NCI-H2227 (cell line): ENCODE measurements around the gene CIROP.
"Not testable (repeated sequence)": the region's sequence is repeated elsewhere in the genome, so short reads cannot be mapped to it uniquely, and the experiment has no call there.

Experiments used
- DNase-seq: peaks from one replicate; lab custom pipeline; 2025; ENCODE audit not compliant: unreplicated experiment; lab: John Stamatoyannopoulos, UW

The CIROP gene

DNA sequence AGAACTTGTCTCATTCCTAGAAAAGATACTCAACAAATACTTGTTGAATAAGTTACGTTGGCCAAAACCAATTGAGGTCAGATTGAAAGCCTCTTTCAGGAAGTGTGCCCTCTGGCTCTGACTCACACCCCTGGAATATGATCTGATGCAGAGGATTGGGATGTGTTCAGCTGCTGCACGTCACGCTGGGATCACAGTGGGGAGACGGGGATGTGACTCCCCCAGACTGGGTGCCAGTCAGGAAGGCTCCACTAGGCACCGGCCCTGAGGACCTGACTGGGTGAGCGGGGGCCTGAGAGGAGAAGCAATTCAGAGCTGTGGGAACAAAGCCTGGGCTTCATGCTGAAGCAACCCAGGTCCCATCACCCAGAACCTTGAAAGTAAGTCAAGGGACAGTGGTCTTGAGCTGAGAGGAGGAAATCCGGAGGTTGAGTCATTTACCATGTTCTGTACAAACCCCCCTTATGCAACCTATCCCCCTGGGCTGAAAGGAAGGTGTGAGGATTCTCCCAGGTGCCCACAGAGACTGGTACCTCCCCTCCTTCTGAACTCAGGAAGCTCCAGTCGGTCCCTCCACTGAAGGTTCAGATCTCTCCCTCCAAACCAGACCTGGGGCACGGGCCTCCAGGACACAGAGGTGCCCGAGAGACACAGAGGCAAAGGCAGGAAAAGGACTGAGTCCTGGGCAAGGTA, 10.4 kb upstream of the CIROP start:
- no peak for DNase-seq

DNA sequence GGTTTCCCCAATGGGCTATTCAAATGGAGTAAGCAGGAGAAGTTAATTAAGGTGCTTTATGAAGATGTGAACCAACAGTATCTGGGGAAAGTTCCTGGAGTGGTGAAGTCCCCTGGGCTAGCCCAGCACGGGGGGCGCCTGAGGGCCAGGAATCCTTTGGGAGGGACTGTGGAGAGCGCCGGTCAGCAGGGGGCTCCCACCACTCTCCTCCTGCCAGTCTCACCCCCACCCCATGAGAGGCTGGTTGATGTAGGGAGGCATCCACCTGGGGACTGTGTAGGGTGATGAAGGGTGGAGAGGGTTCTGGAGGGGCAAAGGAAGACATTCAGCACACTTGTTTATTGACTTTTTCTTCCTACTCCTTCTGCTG, 9.9 kb upstream of the CIROP start:
- DNase-seq = no peak

DNA sequence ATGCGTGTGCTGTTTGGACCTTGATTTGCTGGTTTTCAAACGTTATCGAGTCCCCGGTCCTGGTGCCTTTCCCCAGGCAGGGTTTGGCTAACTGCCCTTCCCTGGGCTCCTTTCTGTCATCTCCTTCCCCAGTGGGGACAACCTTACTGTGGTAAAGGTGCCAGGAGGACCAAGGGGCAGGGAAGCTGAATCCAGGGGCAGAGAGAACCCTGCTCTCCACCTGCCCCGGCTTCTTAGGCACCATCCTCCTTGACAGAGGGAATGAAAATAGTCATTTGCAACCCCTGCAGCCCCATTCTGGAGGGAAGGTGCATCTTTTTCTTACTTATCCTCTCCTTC, 9.3 kb upstream of the CIROP start:
- DNase-seq = no peak

DNA sequence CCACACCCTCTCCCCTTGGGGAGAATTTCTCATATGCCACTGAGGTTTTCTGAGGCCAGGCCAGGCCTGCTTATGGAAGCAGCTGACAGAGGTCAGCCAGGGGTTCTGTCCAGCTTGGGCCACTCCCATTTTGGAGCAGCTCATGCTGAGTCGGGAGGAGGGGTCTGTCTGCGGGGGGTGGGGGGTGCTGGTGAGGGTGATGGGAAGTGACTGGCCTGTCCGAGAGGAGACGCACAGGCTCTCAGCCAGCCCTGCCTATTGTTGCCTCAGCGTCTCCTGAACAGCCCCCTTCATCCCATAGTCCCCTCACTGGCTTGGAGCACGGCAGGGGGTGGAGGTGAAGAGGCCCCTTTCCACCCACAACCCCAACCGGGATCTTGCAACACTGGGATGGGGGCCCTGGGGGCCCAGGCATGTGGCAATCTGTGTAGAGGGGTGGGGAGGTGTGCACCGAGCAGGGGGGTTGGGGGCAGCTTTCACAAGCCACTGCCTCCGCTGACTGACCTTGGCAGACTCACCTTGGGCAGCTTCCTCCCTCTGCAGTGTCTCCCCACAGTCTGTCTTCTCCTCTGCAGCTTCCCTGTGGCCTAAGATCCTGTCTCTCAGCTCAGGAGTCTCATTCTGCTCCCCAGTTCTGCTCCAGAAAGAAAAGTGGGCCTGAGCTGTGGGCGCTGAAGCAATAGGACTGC, 8.8 kb upstream of the CIROP start:
- DNase-seq = no peak

DNA sequence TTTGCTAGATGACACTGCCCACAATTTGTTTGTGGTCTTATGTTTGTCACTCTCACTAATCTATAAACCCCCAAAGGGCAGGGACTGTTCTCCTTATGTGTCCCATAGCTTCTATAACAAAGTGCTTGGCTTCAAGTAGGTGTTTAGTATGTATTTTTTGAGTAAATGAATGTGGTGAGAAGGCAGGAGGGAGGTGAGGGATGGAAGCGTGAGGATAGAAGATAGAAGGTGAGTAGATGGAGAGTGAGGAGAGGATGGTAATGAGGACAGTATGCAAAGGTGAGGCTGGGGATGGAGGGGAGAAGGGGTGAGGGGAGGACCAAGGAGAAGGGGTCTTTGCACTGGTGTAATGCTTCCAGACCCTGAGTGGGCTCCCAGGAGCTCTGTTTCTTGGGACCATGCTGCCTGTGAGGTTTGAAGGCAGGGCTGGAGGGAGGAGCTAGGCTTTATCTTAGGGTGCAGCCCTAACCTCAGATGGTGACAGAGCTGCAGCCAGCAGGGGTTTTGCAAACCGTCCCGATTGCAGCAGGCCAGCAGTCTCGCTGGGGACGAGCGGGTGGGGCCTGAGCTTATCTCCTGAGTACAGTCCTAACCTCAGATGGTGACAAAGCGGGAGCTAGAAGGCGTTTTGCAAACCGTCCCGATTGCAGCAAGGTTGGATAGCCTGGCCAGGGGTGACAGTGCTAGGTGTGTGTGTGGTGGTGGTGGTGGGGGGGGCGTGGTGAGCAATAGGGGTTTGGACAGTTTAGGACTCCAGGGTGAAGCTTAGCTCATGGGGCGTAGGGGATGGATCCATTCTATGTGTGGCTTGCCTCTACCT, 7.8 kb upstream of the CIROP start:
- no peak for DNase-seq

DNA sequence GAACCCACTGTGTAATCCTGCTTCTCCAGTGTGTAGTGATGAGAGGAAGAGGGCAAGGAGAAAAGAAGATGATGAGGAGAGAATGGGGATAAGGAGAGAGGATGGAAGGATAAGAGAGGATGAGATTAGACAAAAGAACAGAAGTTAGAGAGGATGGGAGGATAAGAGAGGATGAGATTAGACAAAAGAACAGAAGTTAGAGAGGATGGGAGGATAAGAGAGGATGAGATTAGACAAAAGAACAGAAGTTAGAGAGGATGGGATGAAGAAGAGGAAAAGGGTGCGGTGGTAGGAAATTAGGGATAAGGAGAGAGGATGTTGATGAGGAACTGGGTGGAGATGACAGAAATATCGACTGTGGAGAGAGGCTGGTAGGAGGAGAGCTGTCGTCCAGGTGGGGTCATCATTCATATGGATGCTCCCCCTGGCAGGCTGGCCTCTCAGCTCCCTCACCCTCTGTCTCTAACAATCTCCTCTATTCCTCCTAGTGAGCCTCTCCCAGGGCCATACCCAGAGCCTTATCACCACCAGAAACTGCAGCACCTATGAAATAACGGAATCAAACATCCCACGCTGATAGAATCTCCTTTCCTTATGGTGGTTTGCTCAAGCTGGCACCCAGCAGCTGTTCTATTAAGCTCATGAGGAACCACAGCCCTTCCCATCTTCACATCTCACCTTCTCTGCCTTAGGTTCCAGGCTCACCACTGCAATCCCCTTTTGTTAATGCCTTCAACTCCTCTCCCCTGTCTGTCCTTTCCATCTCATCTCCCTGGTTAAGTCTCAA, 6.0 kb upstream of the CIROP start:
- no peak for DNase-seq

DNA sequence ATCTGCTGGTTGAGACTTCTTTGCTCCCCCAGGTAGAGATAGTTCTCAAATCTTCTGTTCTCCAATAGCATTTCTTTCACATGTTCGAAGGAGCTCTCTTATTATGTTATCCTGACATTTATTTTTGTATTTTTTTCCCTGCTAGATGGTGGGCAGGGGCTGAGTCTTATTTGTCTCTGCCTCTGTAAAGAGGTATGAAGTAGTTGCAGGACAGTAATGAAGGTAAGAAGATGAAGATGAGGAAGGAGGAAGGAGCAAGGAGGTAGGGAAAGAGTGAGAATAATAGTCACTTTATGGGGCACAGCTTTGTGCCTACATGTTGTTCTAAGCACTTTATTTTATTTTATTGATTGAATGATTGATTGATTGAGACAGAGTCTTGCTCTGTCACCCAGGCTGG, 5.0 kb upstream of the CIROP start:
- no peak for DNase-seq

DNA sequence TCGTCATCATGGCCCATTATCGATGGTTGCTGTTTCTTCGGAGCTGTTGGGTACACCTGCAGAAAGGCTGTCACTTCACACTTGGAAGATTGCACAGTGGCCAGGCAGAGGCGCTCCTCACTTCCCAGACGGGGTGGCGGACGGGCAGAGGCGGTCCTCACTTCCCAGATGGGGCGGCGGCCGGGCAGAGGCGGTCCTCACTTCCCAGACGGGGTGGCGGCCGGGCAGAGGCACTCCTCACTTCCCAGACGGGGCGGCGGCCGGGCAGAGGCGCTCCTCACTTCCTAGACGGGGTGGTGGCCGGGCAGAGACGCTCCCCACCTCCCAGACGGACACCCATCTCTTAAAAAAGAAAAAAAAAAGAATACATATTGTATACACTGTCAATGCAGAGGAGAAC, 3.4 kb upstream of the CIROP start:
- DNase-seq = not testable (repeated sequence)

DNA sequence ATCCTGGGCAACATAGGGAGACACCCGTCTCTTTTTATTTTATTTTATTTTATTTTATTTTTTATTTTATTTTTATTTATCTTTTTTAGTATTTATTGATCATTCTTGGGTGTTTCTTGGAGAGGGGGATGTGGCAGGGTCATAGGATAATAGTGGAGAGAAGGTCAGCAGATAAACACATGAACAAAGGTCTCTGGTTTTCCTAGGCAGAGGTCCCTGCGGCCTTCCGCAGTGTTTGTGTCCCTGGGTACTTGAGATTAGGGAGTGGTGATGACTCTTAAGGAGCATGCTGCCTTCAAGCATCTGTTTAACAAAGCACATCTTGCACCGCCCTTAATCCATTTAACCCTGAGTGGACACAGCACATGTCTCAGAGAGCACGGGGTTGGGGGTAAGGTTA, 2.8 kb upstream of the CIROP start:
- not testable (repeated sequence) for DNase-seq

GRCh38 chr14:23106747-23107045, 1.9 kb upstream of the CIROP start:
- DNase-seq = no peak

GRCh38 chr14:23105348-23105824, 597 bp upstream of the CIROP start:
- DNase-seq = no peak

GRCh38 chr14:23104070-23104590, 659 bp downstream of the CIROP start:
- no peak for DNase-seq

DNA sequence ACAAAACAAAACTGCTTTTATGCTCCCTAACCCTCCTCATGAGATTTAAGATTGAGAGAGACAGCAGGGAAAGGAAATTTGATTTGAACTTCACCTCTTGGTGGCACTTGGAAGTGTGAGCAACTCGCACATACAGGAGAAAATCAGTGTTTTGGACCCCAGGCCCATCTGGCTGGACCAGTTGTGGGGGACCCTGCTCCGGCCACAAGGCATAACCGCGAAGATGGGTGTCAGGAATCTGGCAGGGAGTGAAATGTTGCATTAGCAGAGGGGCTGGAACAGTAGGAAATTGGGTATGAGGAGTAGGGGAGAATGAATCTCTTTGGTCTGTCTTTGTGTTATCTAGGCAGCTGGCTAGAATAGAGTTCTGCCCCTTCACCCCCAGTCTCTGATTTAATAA, 1.2 kb downstream of the CIROP start:
- DNase-seq = no peak

DNA sequence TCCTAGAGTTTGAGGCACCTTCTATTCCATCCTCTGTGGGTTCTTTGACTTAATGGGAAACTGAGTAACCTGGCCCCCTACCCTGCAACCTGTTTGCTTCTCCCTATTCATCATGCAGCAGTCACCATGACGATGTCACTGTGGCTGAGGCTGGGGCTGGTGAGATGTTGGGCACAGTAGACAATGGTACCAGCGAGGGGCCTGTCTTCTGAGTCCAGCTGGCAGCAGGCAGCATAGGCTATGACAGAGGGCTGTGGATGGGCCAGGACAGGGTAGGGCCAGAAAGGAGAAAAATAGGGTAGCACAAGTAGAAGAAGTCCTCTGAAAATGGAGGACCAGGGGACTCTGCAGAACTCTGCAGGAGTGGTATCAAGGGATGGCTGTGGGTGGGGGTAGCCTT, 2.0 kb downstream of the CIROP start:
- no peak for DNase-seq

DNA sequence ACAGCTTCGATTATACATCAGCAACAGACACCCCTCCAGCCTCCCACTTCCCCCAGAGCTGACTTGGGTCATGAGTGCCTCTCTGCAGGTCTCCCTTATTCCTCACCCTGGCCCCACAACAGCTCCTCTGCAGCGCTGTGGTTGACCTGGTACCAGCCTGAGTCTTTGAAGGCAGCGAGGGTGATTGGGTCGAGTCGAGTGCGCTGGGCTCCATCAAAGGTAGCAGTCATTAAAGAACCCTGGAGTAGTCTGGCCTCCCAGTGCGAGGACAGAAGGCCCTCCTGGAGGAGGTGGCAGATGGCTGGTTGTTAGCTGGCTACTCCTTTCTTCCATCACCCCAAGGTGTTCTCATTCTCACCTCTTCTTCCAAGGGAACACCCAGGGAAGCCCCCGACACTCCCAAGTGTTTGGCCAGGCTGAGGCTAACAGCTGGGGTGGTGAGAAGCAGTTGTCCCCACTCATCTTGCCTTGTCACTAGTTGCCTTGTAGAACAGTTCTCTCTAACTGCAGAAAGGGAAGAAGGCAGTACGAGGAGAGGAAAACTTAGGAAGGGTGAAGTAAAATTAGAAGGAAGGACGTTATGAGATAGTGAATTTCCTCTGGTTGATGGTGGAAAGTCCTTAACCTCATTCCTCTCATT, 2.7 kb downstream of the CIROP start:
- DNase-seq = no peak

GRCh38 chr14:23101213-23101970, 3.4 kb downstream of the CIROP start:
- DNase-seq = no peak

DNA sequence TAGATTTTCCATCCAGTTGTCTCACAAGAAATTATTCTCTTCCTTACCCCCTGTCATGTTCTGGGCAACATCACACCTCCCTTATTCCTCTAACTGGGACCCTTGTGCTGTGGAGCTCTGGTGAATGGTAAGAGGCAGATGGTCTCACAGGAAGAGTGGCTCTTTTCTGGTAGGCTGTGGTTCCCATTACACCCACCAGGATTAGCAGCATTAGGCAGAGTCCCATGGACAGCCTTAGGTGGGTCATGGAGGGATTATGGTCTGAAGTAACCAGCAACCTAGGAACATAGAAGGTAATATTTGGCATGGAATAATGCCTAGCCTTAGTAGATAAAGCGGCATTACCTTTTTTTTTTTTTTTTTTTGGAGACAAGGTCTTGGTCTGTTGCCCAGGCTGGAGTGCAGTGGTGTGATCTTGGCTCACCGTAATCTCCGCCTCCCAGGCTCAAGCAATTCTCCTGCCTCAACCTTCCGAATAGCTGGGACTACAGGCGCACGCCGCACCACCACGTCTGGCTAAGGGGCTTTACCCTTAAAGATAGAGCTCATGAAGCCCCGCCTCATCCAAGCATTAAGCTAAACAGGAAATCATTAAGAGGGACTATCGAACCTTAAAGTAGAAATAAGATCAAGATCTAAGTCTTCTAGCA, 5.5 kb downstream of the CIROP start:
- no peak for DNase-seq

GRCh38 chr14:23097786-23098185, 7.0 kb downstream of the CIROP start:
- no peak for DNase-seq
